ENCODE data around the gene STK32B.
"Not testable (repeated sequence)": the region's sequence is repeated elsewhere in the genome, so short reads cannot be mapped to it uniquely, and the experiment has no call there.

STK32B gene

GRCh38 chr4:5160668-5161067 is 109.4 kb downstream of the STK32B start:
- DNase-seq (ENCODE audit: low spot score), result no peak

GRCh38 chr4:5162909-5163508 is 111.7 kb downstream of the STK32B start:
- DNase-seq (ENCODE audit: low spot score), result no peak

- no peak for DNase-seq (ENCODE audit: low spot score)
These were observed 113.1 kb downstream of the STK32B start for GRCh38 chr4:5164221-5164912.

DNA sequence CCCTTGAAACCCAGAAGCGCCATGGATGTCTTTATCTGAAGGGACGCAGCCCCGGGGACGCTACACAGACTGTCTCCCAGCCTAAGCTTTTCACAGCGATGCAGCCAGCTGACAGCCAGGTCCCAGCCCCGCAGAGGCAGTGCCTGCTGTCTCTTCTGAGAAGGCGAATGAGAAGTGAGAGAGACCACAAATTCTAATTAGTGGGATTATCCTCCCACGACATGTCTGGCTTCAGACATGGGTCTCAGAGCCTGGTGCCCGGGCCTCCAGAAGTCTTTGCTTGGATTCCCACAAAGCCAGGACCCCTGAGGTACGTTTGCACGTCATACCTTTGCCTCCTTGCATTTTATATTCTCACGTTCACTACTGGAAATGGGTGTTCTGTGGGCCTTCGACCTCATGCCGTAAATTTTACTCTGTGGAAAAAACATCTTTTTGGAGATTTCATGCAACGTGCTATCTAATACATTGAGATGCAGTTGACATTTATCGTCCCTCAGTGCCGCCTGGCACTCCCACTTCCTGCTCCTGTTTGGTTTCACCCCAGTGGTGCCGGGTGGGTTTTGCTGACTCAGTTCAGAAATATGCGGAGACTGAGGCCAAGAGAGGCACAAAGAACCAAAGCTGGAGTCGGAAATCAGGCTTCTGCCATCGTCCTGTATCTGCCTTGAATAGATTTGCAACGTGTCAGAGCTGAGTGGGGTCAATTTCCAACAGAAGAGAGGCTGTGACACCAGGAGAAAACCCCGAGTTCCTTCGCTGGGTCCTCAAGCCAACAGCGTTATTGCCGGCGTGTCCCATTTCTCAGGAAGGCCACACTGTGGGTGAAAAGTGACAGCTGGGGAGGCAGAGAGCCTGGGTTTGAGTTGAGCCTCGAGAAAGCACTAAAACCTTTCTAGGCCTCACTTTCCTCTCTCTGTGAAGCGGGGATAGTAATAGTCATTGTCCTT is 114.4 kb downstream of the STK32B start:
- no peak for DNase-seq (ENCODE audit: low spot score)

- no peak for DNase-seq (ENCODE audit: low spot score)
These were observed 115.1 kb downstream of the STK32B start for GRCh38 chr4:5166377-5166776.

DNA sequence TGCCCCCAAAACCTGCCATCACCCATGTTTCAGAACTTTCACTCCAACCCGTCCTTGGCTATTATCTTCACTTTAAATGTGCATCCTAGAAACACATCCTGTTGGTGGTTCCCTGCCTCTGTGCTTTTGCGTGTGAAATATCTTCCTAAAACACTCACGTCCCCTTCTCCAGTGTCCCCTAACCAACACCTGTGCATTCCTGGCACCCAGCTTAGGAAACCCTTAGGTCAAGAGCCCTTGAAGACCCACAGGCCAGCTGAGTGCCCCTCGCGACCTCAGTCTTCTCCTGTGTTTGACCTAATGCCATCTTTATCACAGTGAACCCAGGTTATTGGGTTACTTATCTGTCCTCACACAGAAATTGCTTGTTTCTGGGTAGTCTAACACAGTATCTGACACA is 117.6 kb downstream of the STK32B start:
- no peak for DNase-seq (ENCODE audit: low spot score)

GRCh38 chr4:5175836-5176235 is 124.6 kb downstream of the STK32B start:
- not testable (repeated sequence) for DNase-seq (ENCODE audit: low spot score)

DNA sequence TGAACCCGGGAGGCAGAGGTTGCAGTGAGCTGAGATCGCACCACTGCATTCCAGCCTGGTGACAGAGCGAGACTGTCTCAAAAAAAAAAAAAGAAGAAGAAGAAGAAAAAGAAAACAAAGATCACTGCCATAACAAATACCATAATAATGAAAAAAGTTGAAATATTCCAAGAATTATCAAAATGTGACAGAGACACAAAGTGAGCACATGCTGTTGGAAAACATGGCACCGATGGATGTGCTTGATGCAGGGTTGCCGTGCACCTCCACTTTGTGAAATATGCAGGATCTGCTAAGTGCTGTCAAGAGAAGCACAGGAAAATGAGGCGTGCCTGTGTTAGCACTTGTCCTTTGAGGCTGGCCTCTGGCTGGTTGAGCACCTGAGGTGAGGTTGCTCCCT is 133.3 kb downstream of the STK32B start:
- no peak for DNase-seq (ENCODE audit: low spot score)

DNA sequence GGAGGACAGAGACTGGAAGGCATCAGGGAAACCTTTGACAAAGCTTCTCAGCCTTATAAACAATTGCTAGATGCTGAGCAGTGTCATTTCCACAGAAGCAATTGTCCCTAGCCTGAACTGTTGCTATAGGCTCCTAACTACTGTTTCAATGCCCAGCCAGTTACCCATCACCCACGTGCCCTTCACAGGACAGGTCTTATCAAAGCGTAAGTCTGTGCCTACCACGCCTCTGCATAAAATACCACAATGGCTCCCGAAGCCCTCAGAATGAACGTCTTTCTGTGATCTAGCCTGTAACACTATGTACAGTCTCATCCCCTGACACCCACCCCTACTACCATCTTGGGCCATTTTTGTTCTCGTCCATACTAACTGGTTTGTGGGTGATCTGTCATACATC is 134.3 kb downstream of the STK32B start:
- DNase-seq (ENCODE audit: low spot score), result no peak

- no peak for DNase-seq (ENCODE audit: low spot score)
These were observed 135.2 kb downstream of the STK32B start for GRCh38 chr4:5186271-5187064.

DNA sequence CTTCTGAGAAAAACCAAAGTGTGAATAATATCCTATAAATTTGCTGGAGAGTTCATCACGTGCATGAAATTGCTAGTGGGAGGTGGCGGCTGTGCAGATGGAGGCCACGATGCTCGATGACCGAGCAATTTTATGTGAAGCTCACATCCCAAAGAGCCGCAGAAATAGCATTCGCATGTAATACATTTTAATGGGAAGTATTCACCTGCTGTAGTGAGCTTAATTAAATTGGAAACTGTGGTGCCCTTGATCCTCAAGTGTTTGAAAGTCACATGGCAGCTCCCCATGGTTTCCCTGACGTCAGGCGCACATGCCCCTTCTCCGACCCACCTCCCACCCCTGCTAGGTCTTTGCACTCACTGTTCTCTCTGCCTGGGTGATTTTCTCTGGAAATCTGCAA is 136.8 kb downstream of the STK32B start:
- DNase-seq (ENCODE audit: low spot score), result no peak

DNA sequence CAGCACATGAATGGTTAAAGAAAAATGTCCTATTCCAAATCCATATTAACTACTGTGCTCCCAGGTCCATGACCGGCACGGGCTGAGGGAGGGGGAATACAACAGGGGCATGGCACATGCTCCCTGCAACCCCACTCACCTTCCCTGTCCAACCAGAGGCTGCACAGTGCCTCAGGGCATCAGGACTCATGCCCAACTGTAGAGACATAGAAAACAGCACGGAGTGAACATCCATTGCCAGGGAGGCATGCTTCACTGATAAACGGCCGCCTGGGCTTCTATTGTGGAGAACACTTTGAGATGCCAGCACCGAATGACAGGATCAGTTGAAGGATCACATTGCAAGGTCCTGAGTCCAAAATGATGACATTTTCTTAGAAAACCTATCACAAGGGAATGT is 140.6 kb downstream of the STK32B start:
- DNase-seq (ENCODE audit: low spot score), result no peak

DNA sequence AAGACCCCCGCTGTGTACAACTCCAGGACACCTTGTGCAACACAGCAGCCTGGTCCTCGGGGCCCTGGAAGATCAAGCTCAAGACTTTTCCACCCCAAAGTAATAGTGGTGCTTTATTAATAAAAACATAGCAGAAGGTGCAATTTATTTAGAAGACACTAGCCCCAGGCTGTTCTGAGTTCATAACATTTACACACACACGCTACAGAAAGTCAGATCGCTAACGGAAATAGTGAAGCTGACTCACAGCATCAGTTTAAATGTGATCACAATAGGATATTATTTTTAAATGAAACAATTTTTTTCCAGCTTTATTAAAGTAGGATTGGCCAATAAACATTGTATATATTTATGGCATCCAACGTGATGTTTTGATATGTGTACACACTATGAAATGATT is 141.0 kb downstream of the STK32B start:
- no peak for DNase-seq (ENCODE audit: low spot score)

- no peak for DNase-seq (ENCODE audit: low spot score)
These were observed 141.4 kb downstream of the STK32B start for GRCh38 chr4:5192678-5193077.

DNA sequence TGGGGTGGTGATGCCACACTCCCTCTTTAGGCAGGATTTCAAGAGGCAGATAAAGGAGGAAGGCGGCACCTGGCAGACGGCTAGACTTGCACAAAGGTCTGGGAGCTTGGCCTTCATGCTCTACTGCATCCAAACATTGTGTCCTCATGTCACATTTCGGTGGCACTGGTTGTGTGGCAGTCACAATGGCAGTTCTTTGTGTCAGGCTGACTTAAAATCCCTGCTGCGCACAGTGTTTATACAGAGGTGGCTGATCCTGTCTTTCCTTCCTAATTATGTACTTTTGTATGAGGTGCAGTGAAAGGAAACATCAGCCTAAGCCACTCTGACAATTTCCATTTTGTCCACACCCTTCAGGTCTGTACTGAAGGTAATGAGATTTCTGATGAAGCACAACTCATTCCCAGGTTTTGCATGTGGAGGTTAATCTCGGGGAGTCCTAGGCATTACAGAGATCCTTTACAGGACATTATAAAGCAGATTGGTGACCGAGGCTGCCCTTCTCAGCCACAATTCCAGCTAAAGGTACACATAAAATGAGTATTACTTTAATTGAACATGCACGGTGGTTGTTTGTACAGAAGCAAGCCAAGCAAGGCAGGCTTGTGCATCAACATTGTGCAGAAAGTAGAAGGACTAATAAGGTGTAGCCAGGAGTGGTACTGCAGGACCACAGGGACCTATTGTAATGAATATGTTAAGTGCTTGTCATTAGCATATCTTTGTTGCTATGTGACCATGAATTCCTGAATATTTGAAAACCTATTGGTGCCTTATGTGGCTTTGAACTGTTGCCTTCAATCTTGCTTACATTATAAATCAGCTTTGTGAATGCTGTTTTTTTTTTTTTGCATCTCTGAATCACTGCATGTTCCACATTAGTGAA is 147.6 kb downstream of the STK32B start:
- DNase-seq (ENCODE audit: low spot score), result no peak

GRCh38 chr4:5199912-5200311 is 148.6 kb downstream of the STK32B start:
- no peak for DNase-seq (ENCODE audit: low spot score)

DNA sequence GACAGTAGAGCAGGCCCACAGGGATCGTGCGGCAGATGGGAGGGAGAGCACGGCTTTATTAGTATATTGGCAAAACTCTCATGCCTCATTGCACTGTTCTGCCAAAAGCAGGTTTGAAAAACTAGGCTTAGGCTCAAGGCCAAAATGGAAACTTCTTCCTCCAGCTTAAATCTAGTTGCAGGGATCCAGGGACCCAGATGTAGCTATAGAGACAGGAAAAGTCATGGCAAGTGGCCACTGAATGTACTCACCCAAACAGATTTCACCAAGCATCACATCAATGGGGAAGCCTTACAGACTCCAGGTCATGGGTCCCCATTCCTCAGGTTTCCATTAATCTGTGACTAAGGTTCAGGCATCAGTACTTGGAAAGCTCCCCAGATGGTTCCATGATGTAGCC is 149.2 kb downstream of the STK32B start:
- DNase-seq (ENCODE audit: low spot score), result no peak

DNA sequence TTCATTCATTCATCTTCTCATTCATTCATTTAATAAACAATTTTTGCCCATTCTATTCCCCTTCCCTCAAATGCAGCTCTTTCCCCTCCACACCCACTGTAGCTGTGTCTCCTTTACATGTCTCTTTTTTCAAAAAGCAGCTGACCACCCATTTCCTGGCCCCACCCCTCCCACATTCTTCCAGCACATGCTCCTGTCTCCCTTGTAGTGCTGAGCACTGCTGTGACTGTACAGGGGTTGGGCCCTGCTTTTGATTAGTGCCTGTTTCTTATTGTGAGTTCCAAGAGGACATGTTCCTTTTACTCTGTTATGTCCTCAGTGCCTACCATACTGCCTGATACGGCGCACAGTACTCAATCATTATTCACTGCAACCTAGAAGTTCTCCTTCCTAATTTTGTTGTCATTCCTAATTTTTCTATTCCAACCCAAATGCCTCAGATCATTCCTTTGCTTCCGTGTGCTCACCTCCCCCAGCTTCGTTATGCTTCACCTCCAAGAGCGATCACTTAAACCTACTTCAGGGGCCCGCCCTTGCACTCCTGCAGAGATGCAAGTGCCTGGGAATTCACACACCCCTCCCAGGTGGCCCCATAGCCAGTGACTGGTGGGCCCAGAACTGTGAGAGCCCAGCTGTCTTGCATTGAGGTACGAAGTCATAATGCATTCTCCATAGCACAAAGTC is 152.2 kb downstream of the STK32B start:
- no peak for DNase-seq (ENCODE audit: low spot score)

GRCh38 chr4:5203993-5204310 is 152.7 kb downstream of the STK32B start:
- DNase-seq (ENCODE audit: low spot score), result no peak

- no peak for DNase-seq (ENCODE audit: low spot score)
These were observed 153.5 kb downstream of the STK32B start for GRCh38 chr4:5204781-5205180.

All from pons (tissue), 1 donor.